Neural crest cell (in vitro differentiated cells): ENCODE results near the gene MYL12B. TPM values are rescaled to one million over a fixed set of nuclear protein-coding genes. Genes with fewer than 3 reads are reported as not detected.

ENCODE experiments used
- DNase-seq: peaks from one replicate; pipeline ENCODE4 v3.0.0; 2021; ENCODE audit warnings: low read depth, mixed read lengths, low spot score
- H3K27ac Mint-ChIP-seq: one replicate; pipeline ENCODE4 v1.8.0; 2021; ENCODE audit warnings: mild to moderate bottlenecking, mixed read lengths; ENCODE audit not compliant: unreplicated experiment
- H3K27me3 Mint-ChIP-seq: 2 replicates; pipeline ENCODE4 v1.8.0; 2021; ENCODE audit warnings: low read depth, mild to moderate bottlenecking, mixed read lengths
- H3K36me3 Mint-ChIP-seq: 2 replicates; pipeline ENCODE4 v1.8.0; 2021; ENCODE audit warnings: low read depth, mild to moderate bottlenecking, mixed read lengths
- H3K4me1 Mint-ChIP-seq: 2 replicates; pipeline ENCODE4 v1.8.0; 2021; ENCODE audit warnings: mixed read lengths
- H3K4me3 Mint-ChIP-seq: one replicate; pipeline ENCODE4 v1.8.0; 2021; ENCODE audit warnings: mild to moderate bottlenecking, mixed read lengths
- H3K9me3 Mint-ChIP-seq: 2 replicates; pipeline ENCODE4 v1.8.0; 2021; ENCODE audit warnings: mixed read lengths
- total RNA-seq: library from RNA; stranded (reverse); gene quantifications from 2 replicates; pipeline ENCODE4 v1.2.1, GENCODE V29; 2021
- TF ChIP-seq, protein P1 (sequence below): fragments of 200-600 bp; sonication (generic); conservative IDR thresholded peaks from 2 replicates; pipeline ENCODE4 v1.5.0; 2021; ENCODE audit warnings: antibody characterized with exemption, mild to moderate bottlenecking

The MYL12B gene
- total RNA-seq, 1 donor from 2014 or later: 89.6 TPM

DNA sequence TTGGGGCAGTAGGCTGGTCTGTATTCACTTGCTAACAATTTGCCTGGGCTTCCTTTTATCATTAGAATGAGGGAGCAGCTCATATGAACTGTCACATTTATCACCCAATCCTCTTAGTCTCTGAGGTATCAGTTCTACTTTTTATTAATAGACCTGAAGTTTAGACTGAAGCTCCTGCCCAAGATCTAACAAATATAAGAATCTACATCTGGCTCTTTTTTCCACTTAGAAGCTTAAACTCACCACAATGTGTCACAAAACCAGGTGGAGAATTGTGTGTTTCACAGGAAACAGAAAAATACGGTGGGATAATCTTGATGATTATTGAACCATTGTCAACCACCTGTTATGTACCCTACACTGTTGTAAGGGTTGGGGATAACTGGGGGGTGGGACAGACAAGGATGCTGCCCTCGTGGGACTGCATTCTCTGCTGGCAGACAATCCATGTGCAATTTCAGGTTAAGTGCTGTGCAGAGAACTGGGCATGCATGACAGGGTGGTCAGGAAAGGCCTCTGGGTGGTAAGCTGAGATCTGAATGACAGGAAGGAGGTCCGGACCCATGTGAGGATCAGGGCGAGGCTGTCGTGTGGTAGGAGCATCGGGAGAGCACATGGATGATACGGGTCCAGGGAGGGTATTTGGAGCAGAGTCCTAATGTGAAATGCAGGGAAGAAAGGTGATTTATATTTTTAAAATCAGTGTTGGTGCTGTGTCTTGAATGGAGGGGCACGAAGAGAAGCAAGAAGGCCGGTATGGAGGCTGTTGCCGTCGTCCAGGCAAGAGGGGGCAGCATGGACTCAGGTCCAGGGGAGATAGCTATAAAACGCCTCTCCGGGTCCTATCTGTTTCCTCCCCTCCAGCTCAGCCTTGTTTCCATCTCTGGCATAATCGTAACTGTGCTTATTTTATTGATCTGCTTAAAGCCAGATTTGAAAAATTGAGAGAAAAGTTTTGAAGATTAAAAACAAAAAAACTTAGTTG, 17.6 kb downstream of the MYL12B start:
- Mint-ChIP-seq H3K27me3 (no peaks in the 10 kb centered on the region), H3K36me3 (peaks cover 8% of the 10 kb centered on the region), H3K27ac (no peak overlapping the region), H3K4me1 (peaks cover 29% of the 10 kb centered on the region), H3K9me3 (no peaks in the 10 kb centered on the region), H3K4me3 (no peak overlapping the region)
- TF ChIP-seq, protein P1, sequence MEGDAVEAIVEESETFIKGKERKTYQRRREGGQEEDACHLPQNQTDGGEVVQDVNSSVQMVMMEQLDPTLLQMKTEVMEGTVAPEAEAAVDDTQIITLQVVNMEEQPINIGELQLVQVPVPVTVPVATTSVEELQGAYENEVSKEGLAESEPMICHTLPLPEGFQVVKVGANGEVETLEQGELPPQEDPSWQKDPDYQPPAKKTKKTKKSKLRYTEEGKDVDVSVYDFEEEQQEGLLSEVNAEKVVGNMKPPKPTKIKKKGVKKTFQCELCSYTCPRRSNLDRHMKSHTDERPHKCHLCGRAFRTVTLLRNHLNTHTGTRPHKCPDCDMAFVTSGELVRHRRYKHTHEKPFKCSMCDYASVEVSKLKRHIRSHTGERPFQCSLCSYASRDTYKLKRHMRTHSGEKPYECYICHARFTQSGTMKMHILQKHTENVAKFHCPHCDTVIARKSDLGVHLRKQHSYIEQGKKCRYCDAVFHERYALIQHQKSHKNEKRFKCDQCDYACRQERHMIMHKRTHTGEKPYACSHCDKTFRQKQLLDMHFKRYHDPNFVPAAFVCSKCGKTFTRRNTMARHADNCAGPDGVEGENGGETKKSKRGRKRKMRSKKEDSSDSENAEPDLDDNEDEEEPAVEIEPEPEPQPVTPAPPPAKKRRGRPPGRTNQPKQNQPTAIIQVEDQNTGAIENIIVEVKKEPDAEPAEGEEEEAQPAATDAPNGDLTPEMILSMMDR: no peak
- no peak for DNase-seq

DNA sequence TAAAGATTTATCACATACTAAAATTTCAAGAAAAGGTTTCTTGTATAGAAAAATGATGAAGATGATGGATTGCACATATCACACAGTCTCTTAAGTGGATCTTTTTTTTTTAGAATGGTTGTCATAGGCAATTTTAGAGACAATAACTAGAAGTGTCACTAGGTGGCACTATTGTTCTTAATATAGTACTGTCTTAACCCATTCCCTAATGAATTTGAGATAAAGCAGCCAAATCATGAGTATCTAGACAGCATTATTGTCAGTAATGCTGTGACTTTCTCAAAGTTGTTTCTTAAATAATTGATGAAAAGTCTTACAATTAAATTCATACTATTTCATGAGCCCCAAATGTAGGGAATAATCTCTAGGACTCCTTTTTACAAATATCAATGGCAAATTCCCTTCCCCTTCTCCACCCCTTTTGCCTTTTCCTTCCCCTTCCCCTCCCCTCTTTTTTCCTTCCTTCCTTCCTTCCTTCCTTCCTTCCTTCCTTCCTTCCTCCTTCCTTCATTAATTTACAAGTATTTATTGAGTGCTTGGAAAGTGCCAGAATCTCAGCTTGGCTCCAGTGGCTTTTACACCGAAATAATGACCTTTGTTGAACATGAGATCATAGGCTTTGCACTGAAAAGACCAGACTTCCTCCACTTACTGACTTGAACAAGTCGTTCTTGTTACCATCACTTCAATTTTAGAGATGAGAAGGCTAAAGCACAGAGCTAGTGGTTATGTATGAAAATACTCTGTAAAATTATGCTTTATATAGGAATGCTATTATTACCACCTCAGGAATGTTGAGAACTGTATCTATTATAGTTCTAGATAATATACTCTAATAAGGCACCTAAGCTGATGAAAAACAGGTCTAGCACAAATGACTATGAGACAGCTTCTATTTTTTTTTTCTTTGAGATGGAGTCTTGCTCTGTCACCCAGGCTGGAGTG, 19.8 kb downstream of the MYL12B start:
- peak overlapping the region; percentile 8 for H3K27ac Mint-ChIP-seq
- TF ChIP-seq, protein P1: peak; percentile 94

DNA sequence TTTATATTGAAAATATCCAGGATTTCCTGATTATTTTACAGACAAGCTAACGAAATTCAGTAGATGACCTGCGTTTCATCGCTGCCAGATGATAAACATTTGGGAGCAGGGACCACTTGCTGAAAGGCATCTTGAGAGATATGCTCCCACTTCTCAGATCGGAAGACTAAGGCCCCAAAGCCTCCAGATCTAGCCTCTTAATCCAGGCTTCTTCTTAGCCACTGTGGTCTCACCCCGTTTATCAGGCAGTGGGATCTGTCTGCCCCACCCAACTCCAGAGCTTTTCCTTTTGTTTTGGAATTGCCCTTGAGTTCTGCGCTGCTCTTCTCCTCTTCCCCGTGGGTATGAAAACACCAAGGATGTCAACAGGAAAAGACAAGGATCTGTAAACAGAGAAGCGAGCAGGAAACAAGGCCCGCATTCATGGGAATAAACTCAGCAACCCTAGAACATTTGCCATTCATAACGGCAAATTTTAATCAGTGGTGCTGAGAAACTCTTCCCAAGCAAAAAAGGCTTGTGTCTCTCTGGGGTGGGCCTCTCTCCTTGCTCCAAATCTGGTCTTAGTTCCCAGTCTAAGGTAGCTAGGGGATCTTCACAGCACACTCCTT, 21.4 kb downstream of the MYL12B start:
- Mint-ChIP-seq H3K27me3 (no peaks in the 10 kb centered on the region), H3K36me3 (peaks cover 11% of the 10 kb centered on the region), H3K9me3 (peaks cover 15% of the 10 kb centered on the region), H3K4me1 (peaks cover 29% of the 10 kb centered on the region), H3K27ac (peak overlapping the region; percentile 25), H3K4me3 (peak overlapping the region; percentile 36)
- DNase-seq: no peak
- TF ChIP-seq, protein P1: no peak

More for the DNA sequence above, 19.8 kb downstream of the MYL12B start:
- H3K4me3 Mint-ChIP-seq: peak overlapping the region; percentile 23
- no peak for DNase-seq
- H3K27me3 Mint-ChIP-seq: no peaks in the 10 kb centered on the region
- H3K4me1 Mint-ChIP-seq: peaks cover 29% of the 10 kb centered on the region
- H3K36me3 Mint-ChIP-seq: peaks cover 12% of the 10 kb centered on the region
- H3K9me3 Mint-ChIP-seq: peaks cover 7% of the 10 kb centered on the region

DNA sequence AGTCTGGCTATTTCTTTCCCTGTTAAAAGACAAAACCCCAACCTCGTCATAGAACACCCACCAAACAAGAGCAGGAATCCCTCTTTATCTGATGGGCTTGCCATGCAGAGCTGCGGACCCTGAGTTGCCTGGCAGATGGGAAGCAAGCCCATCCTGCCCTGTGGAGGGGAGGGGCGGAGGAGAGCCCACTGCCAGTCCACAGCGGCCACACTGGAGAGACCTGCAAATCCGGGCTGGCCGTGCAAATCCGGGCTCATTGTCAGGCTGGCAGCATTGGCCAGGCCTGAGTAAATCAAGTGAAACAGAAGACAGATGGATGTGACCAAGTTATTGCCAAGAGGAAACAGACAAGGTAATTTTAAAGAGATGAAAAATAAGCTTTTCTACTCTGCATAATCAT, 22.0 kb downstream of the MYL12B start:
- Mint-ChIP-seq H3K36me3 (peaks cover 12% of the 10 kb centered on the region), H3K27me3 (no peaks in the 10 kb centered on the region), H3K4me1 (peaks cover 29% of the 10 kb centered on the region), H3K27ac (peak overlapping the region; percentile 45), H3K4me3 (no peak overlapping the region), H3K9me3 (peaks cover 15% of the 10 kb centered on the region)
- TF ChIP-seq, protein P1: no peak
- no peak for DNase-seq

DNA sequence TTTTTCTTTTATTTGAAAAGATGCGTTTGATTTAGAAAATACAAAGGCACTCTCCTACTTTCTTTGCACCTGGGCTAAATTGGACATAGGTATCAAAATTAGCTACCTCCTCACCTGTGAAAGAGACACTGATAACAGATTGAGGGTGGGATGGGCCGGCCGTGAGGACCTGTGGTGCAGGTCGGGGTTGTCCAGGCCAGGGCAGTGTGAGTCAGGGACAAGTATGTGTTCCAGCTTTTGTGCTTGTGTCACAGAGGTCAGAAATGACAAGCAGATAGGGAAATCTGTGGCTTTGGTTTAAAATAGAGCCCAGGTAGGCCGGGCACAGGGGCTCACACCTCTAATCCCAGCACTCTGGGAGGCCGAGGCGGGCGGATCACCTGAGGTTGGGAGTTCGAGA, 22.6 kb downstream of the MYL12B start:
- Mint-ChIP-seq H3K27ac (no peak overlapping the region), H3K36me3 (peaks cover 12% of the 10 kb centered on the region), H3K4me1 (peaks cover 29% of the 10 kb centered on the region), H3K9me3 (peaks cover 15% of the 10 kb centered on the region), H3K4me3 (no peak overlapping the region), H3K27me3 (no peaks in the 10 kb centered on the region)
- TF ChIP-seq, protein P1: no peak
- DNase-seq: no peak
